Stimulated activated CD8-positive, alpha-beta memory T cell treated with anti-CD3 and anti-CD28 coated beads, Interleukin-7, amount 100 ng/mL, for 4 hours (primary cell): Measurements from ENCODE around the gene ADPRH.

Experiments
- DNase-seq, 2 donors: peaks; one replicate each; pipeline ENCODE4 v3.0.0-alpha.2; 2020; ENCODE audit warnings: low read depth in 2 of 2

Gene ADPRH

DNA sequence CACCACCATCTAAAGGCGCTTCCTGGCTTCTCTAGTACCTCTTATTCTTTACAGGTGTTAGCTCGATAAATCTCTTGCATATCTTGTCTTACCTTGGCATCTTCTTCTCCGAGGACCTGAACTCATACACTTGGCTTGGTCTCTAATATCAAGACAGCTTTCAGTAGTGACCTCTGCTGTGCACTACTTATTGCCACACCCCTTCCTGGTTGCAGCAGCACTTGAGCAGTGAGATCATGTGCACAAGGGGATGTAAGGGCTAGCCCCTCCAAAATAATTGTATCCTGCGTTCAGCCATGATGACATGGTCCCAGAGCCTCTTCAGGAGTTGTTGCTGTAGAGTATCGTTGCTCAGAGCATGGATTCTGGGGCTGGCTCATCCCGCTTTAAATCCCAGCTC is 17.1 kb downstream of the ADPRH start:
- DNase-seq = no peak

DNA sequence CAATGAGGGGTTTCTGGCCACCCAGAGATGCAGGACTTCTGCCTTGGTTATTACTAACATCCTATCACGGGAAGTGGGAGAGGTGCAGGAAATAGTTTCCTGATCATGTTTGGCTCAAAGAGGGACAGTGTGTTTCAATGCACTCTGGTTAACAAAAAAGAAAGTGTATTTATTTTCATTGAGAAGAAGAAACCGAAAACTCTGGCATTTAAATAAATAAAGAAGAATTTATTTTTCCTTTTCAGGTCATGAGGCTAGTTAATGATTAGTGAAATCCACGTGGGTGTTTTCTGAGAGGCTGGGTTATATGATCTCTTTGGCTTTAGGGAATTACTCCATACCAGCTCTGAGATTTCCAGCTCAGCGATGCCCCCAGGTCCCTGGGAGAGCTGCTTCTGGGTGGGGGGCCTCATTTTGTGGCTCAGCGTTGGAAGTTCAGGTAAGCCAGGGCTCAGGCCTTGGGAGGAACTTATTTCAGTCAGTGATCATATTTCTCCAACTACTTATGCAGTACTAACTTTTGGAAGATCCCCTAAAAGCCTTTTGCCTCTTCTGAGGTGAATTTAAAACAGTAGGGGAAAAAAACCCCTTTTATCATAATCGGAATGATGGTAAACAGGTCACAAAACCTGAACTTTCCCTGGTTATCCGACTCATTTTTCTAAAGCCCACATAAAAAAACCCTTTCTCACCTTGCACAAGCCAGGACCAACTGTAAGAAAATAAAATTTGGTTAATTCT is 18.4 kb downstream of the ADPRH start, which contains the start of gene PLA1A:
TSS of gene PLA1A (plus strand) at position 338 of the 741 bp plus-strand sequence. CDS start at position 367, 29 bp downstream.
- no peak for DNase-seq

DNA sequence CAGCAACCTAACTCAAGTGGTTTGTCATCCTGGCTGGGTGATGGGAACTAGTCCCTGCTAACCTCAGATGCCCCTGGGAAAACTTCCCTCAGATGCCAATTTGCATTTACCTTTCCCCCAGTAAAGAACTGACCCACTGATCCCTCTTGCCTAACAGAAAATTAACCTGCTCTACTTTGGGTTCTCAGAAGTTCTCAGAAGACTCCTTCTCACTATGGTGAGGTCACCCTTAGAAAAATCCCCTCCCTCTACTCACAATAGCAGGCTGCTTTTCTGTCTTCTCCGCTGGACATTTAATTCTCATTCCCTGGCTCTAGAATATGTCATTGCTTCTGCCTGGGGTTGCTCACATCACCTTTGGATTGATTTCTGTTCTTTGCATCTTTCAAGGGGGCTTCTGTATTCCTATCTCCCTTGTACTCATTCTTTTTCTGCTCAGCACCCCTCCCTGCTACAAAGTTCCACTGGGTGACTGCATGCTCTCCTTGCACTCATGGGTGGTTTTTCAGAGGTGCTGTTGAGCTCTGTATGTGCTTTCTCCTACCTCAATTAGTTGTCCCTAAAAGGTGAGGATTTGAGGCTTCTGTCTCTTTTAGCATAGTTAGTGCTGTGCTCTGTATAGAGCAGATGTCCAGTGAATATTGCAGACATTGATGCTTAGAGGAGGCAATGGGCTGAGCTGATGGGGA is 19.3 kb downstream of the ADPRH start:
- DNase-seq = no peak

- no peak for DNase-seq
Observed at GRCh38 chr3:119599558-119600174, 20.4 kb downstream of the ADPRH start.

DNA sequence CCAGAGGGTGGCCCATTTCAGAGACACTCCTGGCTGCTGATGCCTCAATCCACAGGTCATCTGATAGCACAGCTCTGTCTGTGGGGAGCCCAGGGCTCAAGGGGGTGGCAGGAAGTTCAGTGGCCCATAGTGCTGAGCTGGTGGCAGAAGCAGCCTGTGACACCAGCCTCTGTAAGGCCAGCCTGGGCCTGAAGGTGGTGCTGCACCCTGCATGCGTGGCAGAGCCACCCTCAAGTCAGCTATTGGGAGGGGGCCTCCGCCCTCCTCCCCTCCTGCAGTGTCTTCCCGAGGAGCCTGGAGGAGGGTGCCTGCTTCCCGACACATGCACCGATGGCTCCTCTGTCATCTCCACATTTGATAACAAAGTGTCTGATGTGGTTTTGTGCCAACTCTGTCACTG is 21.4 kb downstream of the ADPRH start:
- DNase-seq = no peak

GRCh38 chr3:119601154-119601553 is 21.9 kb downstream of the ADPRH start:
- DNase-seq = no peak

- DNase-seq = no peak
Observed at GRCh38 chr3:119602676-119603075, 23.4 kb downstream of the ADPRH start.

DNA sequence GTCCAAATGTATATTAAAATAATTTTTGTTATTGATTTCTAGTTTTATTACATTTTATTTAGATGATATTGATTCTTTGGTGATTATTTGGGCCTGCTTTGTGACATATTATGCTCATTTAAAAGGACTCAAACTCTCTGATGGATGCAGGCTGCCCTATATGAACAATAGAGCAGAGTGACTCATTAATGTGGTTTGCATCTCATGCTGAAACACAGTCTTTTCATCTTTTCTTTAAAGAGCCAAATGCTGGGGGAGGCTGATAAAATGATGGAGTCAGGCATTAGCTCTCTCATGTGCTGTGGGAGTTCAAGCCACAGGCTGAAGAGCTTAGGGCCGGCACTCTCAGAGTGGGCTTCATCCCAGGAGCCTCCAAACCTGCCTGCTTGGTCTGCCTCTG is 25.6 kb downstream of the ADPRH start:
- DNase-seq = no peak

GRCh38 chr3:119608405-119609000 is 29.2 kb downstream of the ADPRH start:
- DNase-seq = no peak

GRCh38 chr3:119609301-119609700 is 30.0 kb downstream of the ADPRH start:
- DNase-seq = no peak

- DNase-seq = no peak
Observed at GRCh38 chr3:119611664-119612063, 32.4 kb downstream of the ADPRH start.

GRCh38 chr3:119613201-119613600 is 33.9 kb downstream of the ADPRH start:
- no peak for DNase-seq

DNA sequence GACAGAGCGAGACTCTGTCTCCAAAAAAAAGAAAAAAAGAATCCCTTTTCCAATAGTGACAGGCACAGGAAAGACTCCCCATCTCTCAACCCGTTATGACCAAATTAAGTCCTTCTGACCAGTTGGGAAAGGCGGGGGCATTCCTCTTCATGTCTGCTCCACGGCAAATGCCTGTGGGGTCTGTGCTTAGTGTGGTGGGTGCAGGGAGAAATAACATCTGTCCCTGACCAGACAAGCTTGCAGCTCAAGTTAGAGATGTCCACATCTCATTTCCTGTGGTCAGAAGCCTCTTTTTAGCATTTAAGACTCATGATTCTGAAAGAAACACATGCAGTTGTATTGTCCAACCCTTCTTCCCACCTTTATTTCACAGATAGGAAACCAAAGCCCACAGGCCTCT is 34.6 kb downstream of the ADPRH start:
- no peak for DNase-seq

- no peak for DNase-seq
Observed at GRCh38 chr3:119616056-119616455, 36.8 kb downstream of the ADPRH start.

GRCh38 chr3:119619094-119619493 is 39.8 kb downstream of the ADPRH start:
- DNase-seq = no peak

GRCh38 chr3:119620899-119621298 is 41.6 kb downstream of the ADPRH start:
- no peak for DNase-seq

- no peak for DNase-seq
Observed at GRCh38 chr3:119624002-119624720, 44.9 kb downstream of the ADPRH start.

- DNase-seq = no peak
Observed at GRCh38 chr3:119625451-119626153, 46.3 kb downstream of the ADPRH start.

DNA sequence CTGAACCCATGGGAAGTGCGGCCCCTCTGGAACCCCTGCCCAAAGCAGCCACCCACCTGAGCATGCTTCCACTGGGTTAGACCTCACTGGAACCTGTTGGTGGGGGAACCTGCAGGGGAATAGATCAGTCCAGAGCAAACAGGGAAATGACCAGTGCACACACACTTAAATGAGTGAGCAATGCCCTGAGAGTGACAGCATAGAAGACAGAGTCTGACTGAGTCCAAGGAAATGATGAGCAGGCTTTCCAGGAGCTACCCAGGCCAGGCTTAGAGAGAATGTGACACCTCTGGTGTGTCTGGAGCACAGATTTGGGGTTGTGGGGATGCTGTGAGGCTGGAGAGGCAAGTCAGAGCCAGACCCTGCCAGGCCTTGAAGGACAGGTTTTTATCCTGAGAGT is 46.9 kb downstream of the ADPRH start:
- DNase-seq = no peak

DNA sequence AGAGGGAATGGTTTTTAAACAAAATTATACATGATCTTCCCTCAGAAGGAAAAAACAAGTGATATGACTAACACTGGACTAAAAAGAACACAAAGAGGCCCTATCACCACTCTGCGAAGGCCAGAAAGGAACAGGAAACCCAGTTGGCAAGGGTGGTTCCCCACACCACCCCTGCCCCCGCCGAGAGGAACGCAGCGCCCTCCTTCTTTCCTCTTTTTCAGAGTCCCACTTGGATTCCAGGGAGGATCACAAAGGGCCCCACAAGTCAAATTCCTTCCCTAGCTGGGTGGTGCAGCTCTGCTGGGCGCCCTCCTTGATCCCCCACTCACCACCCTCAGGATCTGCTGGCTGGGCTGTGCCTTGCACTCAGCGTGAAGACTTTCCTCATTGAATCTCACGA is 48.2 kb downstream of the ADPRH start:
- DNase-seq = no peak

GRCh38 chr3:119628390-119628789 is 49.1 kb downstream of the ADPRH start:
- no peak for DNase-seq
